ENCODE data around the gene RFNG. TPM values are rescaled to one million over a fixed set of nuclear protein-coding genes. Genes with fewer than 3 reads are reported as not detected.

Gene RFNG
- total and polyA plus RNA-seq, 2 of the 13 experiments (the other 11 are each of a cell fraction or from before 2014, with no cell fraction given), result 61.4 to 64.0 TPM

GRCh38 chr17:82018989-82019689 is 32.5 kb downstream of the RFNG start (continued):
- no peak for TF ChIP-seq IRX3 (CRISPR knock-in tag; IDR thresholded peaks at IDR 0.05; ENCODE audit: borderline replicate concordance, low read depth)
- no peak; the same call in none of the 2 replicates for TF ChIP-seq POLR2AphosphoS5 (IDR thresholded peaks at IDR 0.05; ENCODE audit: low read depth, low read length)
- no peak for TF ChIP-seq ZNF329 (CRISPR knock-in tag; IDR thresholded peaks at IDR 0.05; ENCODE audit: low read depth)
- 0 out of 2 replicates have a peak, but pooled peaks have one; percentile 8 for TF ChIP-seq MYC (CRISPR knock-in tag; IDR thresholded peaks at IDR 0.05; ENCODE audit: borderline replicate concordance)
- no peak for TF ChIP-seq YEATS2 (CRISPR knock-in tag; IDR thresholded peaks at IDR 0.05; ENCODE audit: borderline replicate concordance)
- TF ChIP-seq AKAP8 (CRISPR knock-in tag; IDR thresholded peaks at IDR 0.05), result peak; percentile 100
- no peak for TF ChIP-seq ZNF292 (CRISPR knock-in tag; IDR thresholded peaks at IDR 0.05; ENCODE audit: borderline replicate concordance, low read depth)
- no peak for TF ChIP-seq ELF1 (CRISPR knock-in tag; IDR thresholded peaks at IDR 0.05)
- no peak for TF ChIP-seq HOXA7 (CRISPR knock-in tag; IDR thresholded peaks at IDR 0.05)
- no peak for TF ChIP-seq BHLHE40 (IDR thresholded peaks at IDR 0.05; ENCODE audit: low read length)
- TF ChIP-seq ZNF556 (CRISPR knock-in tag; IDR thresholded peaks at IDR 0.05; ENCODE audit: borderline replicate concordance), result no peak
- TF ChIP-seq GTF2F1 (IDR thresholded peaks at IDR 0.05; ENCODE audit: low read length), result no peak
- TF ChIP-seq ZNF619 (CRISPR knock-in tag; IDR thresholded peaks at IDR 0.05), result no peak
- TF ChIP-seq, protein P1, sequence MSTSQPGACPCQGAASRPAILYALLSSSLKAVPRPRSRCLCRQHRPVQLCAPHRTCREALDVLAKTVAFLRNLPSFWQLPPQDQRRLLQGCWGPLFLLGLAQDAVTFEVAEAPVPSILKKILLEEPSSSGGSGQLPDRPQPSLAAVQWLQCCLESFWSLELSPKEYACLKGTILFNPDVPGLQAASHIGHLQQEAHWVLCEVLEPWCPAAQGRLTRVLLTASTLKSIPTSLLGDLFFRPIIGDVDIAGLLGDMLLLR (CRISPR knock-in tag; IDR thresholded peaks at IDR 0.05), result no peak
- TF ChIP-seq, protein P2, sequence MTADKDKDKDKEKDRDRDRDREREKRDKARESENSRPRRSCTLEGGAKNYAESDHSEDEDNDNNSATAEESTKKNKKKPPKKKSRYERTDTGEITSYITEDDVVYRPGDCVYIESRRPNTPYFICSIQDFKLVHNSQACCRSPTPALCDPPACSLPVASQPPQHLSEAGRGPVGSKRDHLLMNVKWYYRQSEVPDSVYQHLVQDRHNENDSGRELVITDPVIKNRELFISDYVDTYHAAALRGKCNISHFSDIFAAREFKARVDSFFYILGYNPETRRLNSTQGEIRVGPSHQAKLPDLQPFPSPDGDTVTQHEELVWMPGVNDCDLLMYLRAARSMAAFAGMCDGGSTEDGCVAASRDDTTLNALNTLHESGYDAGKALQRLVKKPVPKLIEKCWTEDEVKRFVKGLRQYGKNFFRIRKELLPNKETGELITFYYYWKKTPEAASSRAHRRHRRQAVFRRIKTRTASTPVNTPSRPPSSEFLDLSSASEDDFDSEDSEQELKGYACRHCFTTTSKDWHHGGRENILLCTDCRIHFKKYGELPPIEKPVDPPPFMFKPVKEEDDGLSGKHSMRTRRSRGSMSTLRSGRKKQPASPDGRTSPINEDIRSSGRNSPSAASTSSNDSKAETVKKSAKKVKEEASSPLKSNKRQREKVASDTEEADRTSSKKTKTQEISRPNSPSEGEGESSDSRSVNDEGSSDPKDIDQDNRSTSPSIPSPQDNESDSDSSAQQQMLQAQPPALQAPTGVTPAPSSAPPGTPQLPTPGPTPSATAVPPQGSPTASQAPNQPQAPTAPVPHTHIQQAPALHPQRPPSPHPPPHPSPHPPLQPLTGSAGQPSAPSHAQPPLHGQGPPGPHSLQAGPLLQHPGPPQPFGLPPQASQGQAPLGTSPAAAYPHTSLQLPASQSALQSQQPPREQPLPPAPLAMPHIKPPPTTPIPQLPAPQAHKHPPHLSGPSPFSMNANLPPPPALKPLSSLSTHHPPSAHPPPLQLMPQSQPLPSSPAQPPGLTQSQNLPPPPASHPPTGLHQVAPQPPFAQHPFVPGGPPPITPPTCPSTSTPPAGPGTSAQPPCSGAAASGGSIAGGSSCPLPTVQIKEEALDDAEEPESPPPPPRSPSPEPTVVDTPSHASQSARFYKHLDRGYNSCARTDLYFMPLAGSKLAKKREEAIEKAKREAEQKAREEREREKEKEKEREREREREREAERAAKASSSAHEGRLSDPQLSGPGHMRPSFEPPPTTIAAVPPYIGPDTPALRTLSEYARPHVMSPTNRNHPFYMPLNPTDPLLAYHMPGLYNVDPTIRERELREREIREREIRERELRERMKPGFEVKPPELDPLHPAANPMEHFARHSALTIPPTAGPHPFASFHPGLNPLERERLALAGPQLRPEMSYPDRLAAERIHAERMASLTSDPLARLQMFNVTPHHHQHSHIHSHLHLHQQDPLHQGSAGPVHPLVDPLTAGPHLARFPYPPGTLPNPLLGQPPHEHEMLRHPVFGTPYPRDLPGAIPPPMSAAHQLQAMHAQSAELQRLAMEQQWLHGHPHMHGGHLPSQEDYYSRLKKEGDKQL (CRISPR knock-in tag; IDR thresholded peaks at IDR 0.05; ENCODE audit: low read depth), result no peak
- TF ChIP-seq ZBTB1 (CRISPR knock-in tag; IDR thresholded peaks at IDR 0.05; ENCODE audit: borderline replicate concordance), result no peak
- 0 out of 2 replicates have a peak, but pooled peaks have one; percentile 39 for TF ChIP-seq TBX2 (CRISPR knock-in tag; IDR thresholded peaks at IDR 0.05; ENCODE audit: borderline replicate concordance)
- TF ChIP-seq, protein P3, sequence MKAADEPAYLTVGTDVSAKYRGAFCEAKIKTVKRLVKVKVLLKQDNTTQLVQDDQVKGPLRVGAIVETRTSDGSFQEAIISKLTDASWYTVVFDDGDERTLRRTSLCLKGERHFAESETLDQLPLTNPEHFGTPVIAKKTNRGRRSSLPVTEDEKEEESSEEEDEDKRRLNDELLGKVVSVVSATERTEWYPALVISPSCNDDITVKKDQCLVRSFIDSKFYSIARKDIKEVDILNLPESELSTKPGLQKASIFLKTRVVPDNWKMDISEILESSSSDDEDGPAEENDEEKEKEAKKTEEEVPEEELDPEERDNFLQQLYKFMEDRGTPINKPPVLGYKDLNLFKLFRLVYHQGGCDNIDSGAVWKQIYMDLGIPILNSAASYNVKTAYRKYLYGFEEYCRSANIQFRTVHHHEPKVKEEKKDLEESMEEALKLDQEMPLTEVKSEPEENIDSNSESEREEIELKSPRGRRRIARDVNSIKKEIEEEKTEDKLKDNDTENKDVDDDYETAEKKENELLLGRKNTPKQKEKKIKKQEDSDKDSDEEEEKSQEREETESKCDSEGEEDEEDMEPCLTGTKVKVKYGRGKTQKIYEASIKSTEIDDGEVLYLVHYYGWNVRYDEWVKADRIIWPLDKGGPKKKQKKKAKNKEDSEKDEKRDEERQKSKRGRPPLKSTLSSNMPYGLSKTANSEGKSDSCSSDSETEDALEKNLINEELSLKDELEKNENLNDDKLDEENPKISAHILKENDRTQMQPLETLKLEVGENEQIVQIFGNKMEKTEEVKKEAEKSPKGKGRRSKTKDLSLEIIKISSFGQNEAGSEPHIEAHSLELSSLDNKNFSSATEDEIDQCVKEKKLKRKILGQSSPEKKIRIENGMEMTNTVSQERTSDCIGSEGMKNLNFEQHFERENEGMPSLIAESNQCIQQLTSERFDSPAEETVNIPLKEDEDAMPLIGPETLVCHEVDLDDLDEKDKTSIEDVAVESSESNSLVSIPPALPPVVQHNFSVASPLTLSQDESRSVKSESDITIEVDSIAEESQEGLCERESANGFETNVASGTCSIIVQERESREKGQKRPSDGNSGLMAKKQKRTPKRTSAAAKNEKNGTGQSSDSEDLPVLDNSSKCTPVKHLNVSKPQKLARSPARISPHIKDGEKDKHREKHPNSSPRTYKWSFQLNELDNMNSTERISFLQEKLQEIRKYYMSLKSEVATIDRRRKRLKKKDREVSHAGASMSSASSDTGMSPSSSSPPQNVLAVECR (CRISPR knock-in tag; IDR thresholded peaks at IDR 0.05; ENCODE audit: borderline replicate concordance), result no peak
- TF ChIP-seq TCF7 (IDR thresholded peaks at IDR 0.05; ENCODE audit: low read depth), result no peak
- TF ChIP-seq ZNF343 (CRISPR knock-in tag; IDR thresholded peaks at IDR 0.05), result no peak
